Upper lobe of left lung (tissue), 6 donors: Measurements from ENCODE around the gene PTPRN2. TPM values are rescaled to one million over a fixed set of nuclear protein-coding genes. Genes with fewer than 3 reads are reported as not detected.
A peak's percentile ranks its signal among the peaks of the same experiment; 100 is the strongest.
"Not testable (repeated sequence)": the region's sequence is repeated elsewhere in the genome, so short reads cannot be mapped to it uniquely, and the experiment has no call there.

Experiments used
- ATAC-seq, 2 donors: fragments of 200-7000 bp; cut with Tn5 transposase; one replicate each; pipeline ENCODE4 v1.9.1; 2022; ENCODE audit warnings: mild to moderate bottlenecking in 2 of 2, moderate library complexity in 2 of 2; ENCODE audit not compliant: low FRiP score in 2 of 2
- DNase-seq, 2 donors: peaks; one replicate each; pipeline ENCODE4 v3.0.0-alpha.2; 2019 to 2020
- H3K27ac ChIP-seq, 4 donors: fragments of 200-600 bp; sonication (generic); one replicate each; pipeline ENCODE4 v1.5.1; 2016 to 2019
- H3K27me3 ChIP-seq, 4 donors: fragments of 200-600 bp; sonication (generic); one replicate each; pipeline ENCODE4 v1.5.1; 2017 to 2019
- H3K36me3 ChIP-seq, 4 donors: fragments of 200-600 bp; sonication (generic); one replicate each; pipeline ENCODE4 v1.5.1; 2016 to 2019
- H3K4me1 ChIP-seq, 4 donors: fragments of 200-600 bp; sonication (generic); one replicate each; pipeline ENCODE4 v1.5.1; 2018 to 2019
- H3K4me3 ChIP-seq, 4 donors: fragments of 200-600 bp; sonication (generic); one replicate each; pipeline ENCODE4 v1.5.1; 2017 to 2019; ENCODE audit warnings: mild to moderate bottlenecking in 2 of 4, moderate library complexity in 1 of 4
- H3K9me3 ChIP-seq, 4 donors: fragments of 200-600 bp; sonication (generic); one replicate each; pipeline ENCODE4 v1.5.1; 2018 to 2019
- EP300 ChIP-seq, 4 donors: sonication (generic); formaldehyde crosslinking; IDR thresholded peaks; one replicate each; pipeline ENCODE4 v1.5.1; 2017; ENCODE audit warnings: antibody characterized with exemption in 4 of 4, control low read depth in 2 of 4
- POLR2A ChIP-seq, 4 donors: fragments of 450-650 bp; IDR thresholded peaks; one replicate each; pipeline ENCODE4 v1.5.1; 2016 to 2017; ENCODE audit warnings: antibody characterized with exemption in 4 of 4, mild to moderate bottlenecking in 2 of 4
- POLR2AphosphoS5 ChIP-seq, 2 donors: sonication (generic); formaldehyde crosslinking; IDR thresholded peaks; one replicate each; pipeline ENCODE4 v1.5.1; 2017; ENCODE audit warnings: antibody characterized with exemption in 2 of 2
- WGBS, 2 donors: methylation state at CpG; one replicate each; pipeline ENCODE4 v1.1.5; 2017 to 2018; 5-methylcytosine and 5-hydroxymethylcytosine counted together
- total RNA-seq, 6 donors: library from RNA; depleted of rRNA in 4 of 6; stranded (reverse); fragments of >200 nt in 4 of 6; gene quantifications; one replicate each; pipeline versions ENCODE4 v1.1.0 to v1.2.1, GENCODE V29; 2016 to 2021
- TF ChIP-seq, protein P1 (sequence below), 6 experiments: fragments of 450-650 bp in 4 of 6; fragments of 200-600 bp in 2 of 6; sonication (generic) in 2 of 6; IDR thresholded peaks; one replicate each; pipeline ENCODE4 v1.5.1; 2016 to 2019; ENCODE audit warnings: antibody characterized with exemption in 6 of 6
- donor health status: DM: no; HTN: no; CAD: no; lungs with moderate emphysema.
- donor health status: DM: no; HTN: yes; CAD: no; lungs with severe emphysema.

The PTPRN2 gene
- total RNA-seq, 6 donors from 2014 or later: 3.3 to 7.9 (median 5.2) TPM

DNA sequence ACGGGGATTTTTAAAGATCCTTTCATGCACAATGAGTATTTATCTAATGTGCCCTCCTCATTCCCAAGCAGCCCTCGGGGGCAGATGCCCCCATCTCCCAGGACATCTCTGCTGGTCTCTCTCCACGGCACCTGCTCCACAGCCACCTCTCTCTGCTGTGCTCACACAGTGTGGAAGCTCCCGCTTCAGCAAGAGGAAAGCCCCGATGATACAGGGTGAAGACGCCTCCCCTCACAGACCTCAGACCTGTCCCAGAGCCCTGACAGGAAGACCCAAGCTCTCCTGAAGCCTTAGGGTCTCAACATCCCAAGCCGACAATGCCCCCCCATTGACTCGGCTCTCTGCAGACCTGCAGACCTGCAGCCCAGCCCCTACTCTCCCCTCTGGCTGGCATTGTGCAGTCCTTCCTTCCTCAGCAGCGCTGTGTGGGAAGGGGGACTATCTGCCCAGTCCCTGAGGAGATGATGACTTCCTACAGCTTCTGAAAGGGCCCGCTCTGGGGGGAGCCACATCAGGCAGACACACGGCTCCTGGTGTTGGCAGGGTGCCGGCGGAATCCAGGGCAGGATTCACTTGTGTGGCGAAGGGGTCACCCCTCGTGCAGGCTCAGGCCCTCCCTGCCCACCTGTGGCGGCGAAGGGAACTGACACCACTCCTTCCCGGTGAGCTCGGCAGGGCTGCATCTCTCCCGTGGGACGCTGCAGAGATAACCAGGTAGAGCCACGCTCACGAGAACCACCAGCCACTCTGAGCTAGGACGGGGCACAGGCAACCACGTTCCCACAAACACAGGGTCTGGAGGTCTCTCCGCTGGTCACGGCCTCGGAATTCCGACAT, 61.8 kb downstream of the PTPRN2 start:
- WGBS, 2 donors: 85 to 88% methylated on average over 14 to 25 of the region's 29 CpGs
- Histone ChIP-seq H3K36me3 (no peaks in the 10 kb centered on the region), H3K27ac (no peak overlapping the region), H3K27me3 (no peaks in the 10 kb centered on the region), H3K4me1 (no peaks in the 10 kb centered on the region), H3K4me3 (no peak overlapping the region), H3K9me3 (no peaks in the 10 kb centered on the region)
- ATAC-seq (peak in 1 of 2 donors; percentile 26), DNase-seq (peak in 1 of 2 donors; percentile 69)
- TF ChIP-seq POLR2AphosphoS5 (IDR thresholded peaks at IDR 0.05) (no peak), POLR2A (IDR thresholded peaks at IDR 0.05) (no peak), EP300 (IDR thresholded peaks at IDR 0.05) (no peak)
- TF ChIP-seq, protein P1, sequence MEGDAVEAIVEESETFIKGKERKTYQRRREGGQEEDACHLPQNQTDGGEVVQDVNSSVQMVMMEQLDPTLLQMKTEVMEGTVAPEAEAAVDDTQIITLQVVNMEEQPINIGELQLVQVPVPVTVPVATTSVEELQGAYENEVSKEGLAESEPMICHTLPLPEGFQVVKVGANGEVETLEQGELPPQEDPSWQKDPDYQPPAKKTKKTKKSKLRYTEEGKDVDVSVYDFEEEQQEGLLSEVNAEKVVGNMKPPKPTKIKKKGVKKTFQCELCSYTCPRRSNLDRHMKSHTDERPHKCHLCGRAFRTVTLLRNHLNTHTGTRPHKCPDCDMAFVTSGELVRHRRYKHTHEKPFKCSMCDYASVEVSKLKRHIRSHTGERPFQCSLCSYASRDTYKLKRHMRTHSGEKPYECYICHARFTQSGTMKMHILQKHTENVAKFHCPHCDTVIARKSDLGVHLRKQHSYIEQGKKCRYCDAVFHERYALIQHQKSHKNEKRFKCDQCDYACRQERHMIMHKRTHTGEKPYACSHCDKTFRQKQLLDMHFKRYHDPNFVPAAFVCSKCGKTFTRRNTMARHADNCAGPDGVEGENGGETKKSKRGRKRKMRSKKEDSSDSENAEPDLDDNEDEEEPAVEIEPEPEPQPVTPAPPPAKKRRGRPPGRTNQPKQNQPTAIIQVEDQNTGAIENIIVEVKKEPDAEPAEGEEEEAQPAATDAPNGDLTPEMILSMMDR (IDR thresholded peaks at IDR 0.05): no peak

GRCh38 chr7:158524749-158525635, 62.6 kb downstream of the PTPRN2 start:
- Histone ChIP-seq H3K4me3 (no peak overlapping the region), H3K9me3 (no peaks in the 10 kb centered on the region), H3K27me3 (no peaks in the 10 kb centered on the region), H3K36me3 (no peaks in the 10 kb centered on the region), H3K27ac (no peak overlapping the region), H3K4me1 (no peaks in the 10 kb centered on the region)
- DNase-seq (no peak), ATAC-seq (peak in 1 of 2 donors; percentile 35)
- 89 to 90% methylated on average over 24 of the region's 24 CpGs for WGBS, 2 donors
- no peak for TF ChIP-seq EP300 (IDR thresholded peaks at IDR 0.05)
- no peak for TF ChIP-seq POLR2AphosphoS5 (IDR thresholded peaks at IDR 0.05)
- TF ChIP-seq, protein P1 (IDR thresholded peaks at IDR 0.05): no peak
- no peak for TF ChIP-seq POLR2A (IDR thresholded peaks at IDR 0.05)

DNA sequence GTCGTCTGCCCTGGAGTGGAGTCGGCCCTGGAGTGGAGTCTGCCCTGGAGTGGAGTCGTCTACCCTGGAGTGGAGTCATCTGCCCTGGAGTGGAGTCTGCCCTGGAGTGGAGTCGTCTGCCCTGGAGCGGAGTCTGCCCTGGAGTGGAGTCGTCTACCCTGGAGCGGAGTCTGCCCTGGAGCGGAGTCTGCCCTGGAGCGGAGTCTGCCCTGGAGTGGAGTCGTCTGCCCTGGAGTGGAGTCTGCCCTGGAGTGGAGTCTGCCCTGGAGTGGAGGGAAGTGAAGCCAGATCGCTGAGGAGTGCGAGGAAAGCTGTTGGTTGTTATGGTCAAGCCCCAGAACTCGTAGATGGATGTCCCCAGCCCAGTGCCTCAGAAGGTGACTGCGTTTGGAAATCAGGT, 63.3 kb downstream of the PTPRN2 start:
- not testable (repeated sequence) for H3K36me3 ChIP-seq, ATAC-seq, H3K27me3 ChIP-seq, H3K4me3 ChIP-seq, H3K27ac ChIP-seq, DNase-seq, H3K4me1 ChIP-seq, H3K9me3 ChIP-seq
- WGBS, 2 donors: 81 to 84% methylated on average over 8 to 11 of the region's 14 CpGs

DNA sequence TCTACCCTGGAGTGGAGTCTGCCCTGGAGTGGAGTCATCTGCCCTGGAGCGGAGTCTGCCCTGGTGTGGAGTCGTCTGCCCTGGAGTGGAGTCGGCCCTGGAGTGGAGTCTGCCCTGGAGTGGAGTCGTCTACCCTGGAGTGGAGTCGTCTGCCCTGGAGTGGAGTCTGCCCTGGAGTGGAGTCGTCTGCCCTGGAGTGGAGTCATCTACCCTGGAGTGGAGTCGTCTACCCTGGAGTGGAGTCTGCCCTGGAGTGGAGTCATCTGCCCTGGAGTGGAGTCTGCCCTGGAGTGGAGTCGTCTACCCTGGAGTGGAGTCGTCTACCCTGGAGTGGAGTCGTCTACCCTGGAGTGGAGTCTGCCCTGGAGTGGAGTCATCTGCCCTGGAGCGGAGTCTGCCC, 63.7 kb downstream of the PTPRN2 start:
- not testable (repeated sequence) for H3K4me1 ChIP-seq, H3K27ac ChIP-seq, H3K27me3 ChIP-seq, ATAC-seq, H3K9me3 ChIP-seq, DNase-seq, H3K36me3 ChIP-seq, H3K4me3 ChIP-seq
- WGBS, 2 donors: 40 to 60% methylated on average over 1 to 4 of the region's 11 CpGs

DNA sequence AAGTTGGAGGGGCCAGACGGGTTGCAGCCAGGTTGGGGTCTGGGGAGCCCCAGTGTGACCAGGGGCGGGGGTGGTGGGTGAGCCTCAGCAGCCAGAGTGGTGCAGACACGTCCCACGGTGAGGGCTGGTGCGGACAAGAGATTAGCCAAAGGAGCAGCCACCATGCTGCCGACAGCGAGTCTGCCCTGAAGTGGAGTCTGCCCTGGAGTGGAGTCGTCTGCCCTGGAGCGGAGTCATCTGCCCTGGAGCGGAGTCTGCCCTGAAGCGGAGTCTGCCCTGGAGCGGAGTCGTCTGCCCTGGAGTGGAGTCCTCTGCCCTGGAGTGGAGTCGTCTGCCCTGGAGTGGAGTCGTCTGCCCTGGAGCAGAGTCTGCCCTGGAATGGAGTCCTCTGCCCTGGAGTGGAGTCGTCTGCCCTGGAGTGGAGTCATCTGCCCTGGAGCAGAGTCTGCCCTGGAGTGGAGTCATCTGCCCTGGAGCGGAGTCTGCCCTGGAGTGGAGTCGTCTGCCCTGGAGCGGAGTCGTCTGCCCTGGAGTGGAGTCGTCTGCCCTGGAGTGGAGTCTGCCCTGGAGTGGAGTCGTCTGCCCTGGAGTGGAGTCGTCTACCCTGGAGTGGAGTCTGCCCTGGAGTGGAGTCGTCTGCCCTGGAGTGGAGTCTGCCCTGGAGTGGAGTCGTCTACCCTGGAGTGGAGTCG, 64.3 kb downstream of the PTPRN2 start:
- not testable (repeated sequence) for H3K36me3 ChIP-seq, DNase-seq, H3K27ac ChIP-seq, H3K4me1 ChIP-seq, ATAC-seq, H3K9me3 ChIP-seq, H3K4me3 ChIP-seq, H3K27me3 ChIP-seq
- WGBS, 2 donors: 89 to 91% methylated on average over 21 to 23 of the region's 26 CpGs

DNA sequence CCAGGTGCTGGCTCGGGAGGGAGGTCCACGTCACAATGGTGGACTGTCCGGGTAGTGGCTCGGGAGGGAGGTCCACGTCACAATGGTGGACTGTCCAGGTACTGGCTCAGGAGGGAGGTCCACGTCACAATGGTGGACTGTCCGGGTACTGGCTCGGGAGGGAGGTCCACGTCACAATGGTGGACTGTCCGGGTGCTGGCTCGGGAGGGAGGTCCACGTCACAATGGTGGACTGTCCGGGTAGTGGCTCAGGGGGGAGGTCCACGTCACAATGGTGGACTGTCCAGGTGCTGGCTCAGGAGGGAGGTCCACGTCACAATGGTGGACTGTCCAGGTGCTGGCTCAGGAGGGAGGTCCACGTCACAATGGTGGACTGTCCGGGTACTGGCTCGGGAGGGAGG, 65.8 kb downstream of the PTPRN2 start:
- H3K9me3 ChIP-seq, H3K27ac ChIP-seq, H3K4me1 ChIP-seq, H3K27me3 ChIP-seq, DNase-seq, ATAC-seq, H3K4me3 ChIP-seq, H3K36me3 ChIP-seq: not testable (repeated sequence)
- 74% methylated on average over 18 of the region's 18 CpGs; no CpG with 5 or more reads in 1 of the 2 donors for WGBS, 2 donors
